ENCODE measurements around the gene CNTN5.

Gene CNTN5

GRCh38 chr11:100141201-100141600 is 1120.5 kb downstream of the CNTN5 start:
- DNase-seq (ENCODE audit: low spot score) = no peak
- no peak for TF ChIP-seq CTCF (IDR thresholded peaks at IDR 0.05)
- H3K4me3 ChIP-seq = no peak overlapping the region
- no peak overlapping the region for H3K27ac ChIP-seq

DNA sequence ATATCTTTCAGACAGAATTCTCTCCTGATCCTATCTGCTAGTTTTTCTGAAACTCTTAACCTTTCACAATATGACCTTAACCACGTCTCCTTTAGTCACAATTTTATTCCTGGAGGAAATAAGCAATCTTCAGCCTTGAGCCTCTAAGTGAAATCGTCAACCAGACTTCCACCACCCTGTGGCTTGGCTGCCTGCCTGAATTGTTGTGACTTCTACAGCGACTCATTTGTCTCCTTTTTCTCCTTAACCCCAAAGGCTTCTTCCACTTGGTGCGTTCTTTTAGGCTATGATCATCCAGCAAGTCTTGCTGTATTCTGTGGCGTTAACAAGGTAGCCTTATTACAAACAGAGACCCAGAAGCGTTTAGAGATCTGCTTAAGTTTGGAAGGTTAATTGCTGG is 1131.2 kb downstream of the CNTN5 start:
- Histone ChIP-seq H3K4me3 (no peak overlapping the region), H3K27ac (no peak overlapping the region)
- TF ChIP-seq CTCF (IDR thresholded peaks at IDR 0.05) = no peak
- DNase-seq (ENCODE audit: low spot score) = no peak

- Histone ChIP-seq H3K4me3 (no peak overlapping the region), H3K27ac (no peak overlapping the region)
- no peak for TF ChIP-seq CTCF (IDR thresholded peaks at IDR 0.05)
- DNase-seq (ENCODE audit: low spot score) = no peak
Observed at GRCh38 chr11:100152766-100153165, 1132.0 kb downstream of the CNTN5 start.

- H3K4me3 ChIP-seq = no peak overlapping the region
- no peak for DNase-seq (ENCODE audit: low spot score)
- TF ChIP-seq CTCF (IDR thresholded peaks at IDR 0.05) = no peak
- H3K27ac ChIP-seq = no peak overlapping the region
Observed at GRCh38 chr11:100163471-100163870, 1142.7 kb downstream of the CNTN5 start.

DNA sequence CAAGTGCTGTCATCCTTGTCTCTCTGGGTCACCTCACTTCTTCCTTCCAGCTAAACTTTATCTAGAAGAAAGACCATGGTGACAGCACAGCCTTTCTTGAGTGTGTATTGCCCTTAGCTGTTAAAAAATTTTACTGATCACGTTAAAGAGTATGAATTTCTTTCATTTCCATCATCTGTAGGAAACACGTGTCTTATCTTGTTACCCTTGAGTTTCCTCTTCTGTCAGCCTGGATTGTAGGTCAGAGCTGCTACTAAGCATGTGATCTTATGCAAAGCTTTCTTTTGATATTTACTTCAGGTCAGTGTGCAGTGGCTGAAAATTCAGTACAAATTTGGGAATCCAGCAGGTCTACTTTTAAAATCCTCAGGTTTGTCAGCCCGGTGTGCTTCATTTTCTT is 1154.1 kb downstream of the CNTN5 start:
- no peak for DNase-seq (ENCODE audit: low spot score)

DNA sequence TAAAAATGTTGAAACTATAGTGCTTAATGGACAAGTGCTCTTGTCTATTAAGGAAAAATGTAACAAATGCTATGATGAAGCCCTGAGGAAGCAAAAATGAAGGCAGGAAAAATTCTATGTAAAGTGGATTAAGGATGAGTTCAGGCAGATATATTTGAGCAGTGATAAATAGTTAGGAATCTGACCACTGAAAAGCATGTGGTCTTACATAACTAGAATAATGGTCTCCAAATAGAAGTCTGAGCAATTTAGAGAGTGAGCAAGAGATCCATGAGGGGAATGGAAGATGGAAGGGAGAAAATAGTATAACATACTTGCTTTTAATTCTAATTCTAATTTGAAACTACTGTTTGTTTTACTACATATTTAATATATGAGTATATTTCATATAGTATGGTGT is 1155.7 kb downstream of the CNTN5 start:
- Histone ChIP-seq H3K4me3 (no peak overlapping the region), H3K27ac (no peak overlapping the region)
- TF ChIP-seq CTCF (IDR thresholded peaks at IDR 0.05) = no peak
- DNase-seq (ENCODE audit: low spot score) = no peak

More for the DNA sequence above, 1154.1 kb downstream of the CNTN5 start:
- no peak overlapping the region for H3K27ac ChIP-seq
- no peak for TF ChIP-seq CTCF (IDR thresholded peaks at IDR 0.05)
- H3K4me3 ChIP-seq = no peak overlapping the region

DNA sequence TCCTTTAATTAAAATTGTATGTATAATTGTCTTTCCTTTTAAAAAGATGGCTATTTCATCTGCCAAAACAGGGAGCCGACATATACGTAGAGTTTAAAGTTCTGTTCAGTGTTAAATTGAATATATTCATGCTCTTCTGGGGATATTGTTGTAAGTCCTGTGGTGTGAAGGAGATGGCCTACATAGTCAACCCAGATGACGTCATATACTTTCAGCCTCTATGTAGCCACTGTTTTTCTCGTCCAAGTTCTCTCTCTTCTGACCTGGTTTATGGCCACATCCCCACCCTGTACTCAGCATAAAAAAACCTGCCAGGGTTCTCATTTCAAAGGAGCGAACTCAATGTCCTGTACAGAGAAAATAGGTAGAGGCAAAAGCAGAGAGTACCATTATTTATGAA is 1156.9 kb downstream of the CNTN5 start:
- TF ChIP-seq CTCF (IDR thresholded peaks at IDR 0.05) = no peak
- no peak for DNase-seq (ENCODE audit: low spot score)
- no peak overlapping the region for H3K27ac ChIP-seq

More for the DNA sequence above, 1156.9 kb downstream of the CNTN5 start:
- no peak overlapping the region for H3K4me3 ChIP-seq

All from coronary artery (tissue), 2 donors.